Measurements from ENCODE around the gene TMEM143. TPM values are rescaled to one million over a fixed set of nuclear protein-coding genes. Genes with fewer than 3 reads are reported as not detected.

TMEM143 gene
- total and polyA plus RNA-seq, 10 of the 15 experiments (the other 5 are each of a cell fraction or from before 2014, with no cell fraction given): 1.5 to 19.5 (median 10.1) TPM

- intact Hi-C loops (cut with micrococcal nuclease; ENCODE audit: unreplicated experiment): no loop called here
- WGBS (ENCODE audit: insufficient coverage, insufficient replicate concordance, low lambda C conversion rate, missing lambda C conversion rate): 90% methylated on average over 8 of the region's 10 CpGs
- no peaks in the 10 kb centered on the region for H3K79me2 ChIP-seq (ENCODE audit: control insufficient read depth, insufficient read depth, low read length)
- no peaks in the 10 kb centered on the region for H3K27me3 ChIP-seq (replicated peaks in 1 of 2; ENCODE audit: control insufficient read depth in 2 of 2, insufficient read depth in 2 of 2, low read length in 1 of 2)
- no TSS peak for BruUV-seq (replicated peaks)
- H3K9ac ChIP-seq (ENCODE audit: control insufficient read depth, insufficient read depth, low read length): no peak overlapping the region
- no peaks in the 10 kb centered on the region for H4K20me1 ChIP-seq (ENCODE audit: control insufficient read depth, insufficient read depth)
- H3K9me3 ChIP-seq (replicated peaks; ENCODE audit: control insufficient read depth, insufficient read depth, low read length): no peaks in the 10 kb centered on the region
- no peak overlapping the region for H2AFZ ChIP-seq (ENCODE audit: control insufficient read depth, low read depth, low read length)
- DNase-seq (ENCODE audit: low read depth, low spot score): no peak
- POLR2A ChIA-PET: interaction anchor here (0.5 to 1.0 kb wide), 3 partner anchors 10 to 785 kb away, joined by 3 read pairs; no protein-coding TSS in a partner anchor
- CTCF ChIA-PET: interaction anchor here (0.6 to 1.3 kb wide), 3 partner anchors 22 to 267 kb away, joined by 3 to 4 read pairs (median 4); partner anchors contain the start of gene KDELR1
- FAIRE-seq: no peak
- ATAC-seq: no peak
- SMC1A ChIA-PET (ENCODE audit: uncharacterized antibody, unreplicated experiment): interaction anchor here (1.5 kb wide), 1 partner anchor 23 kb away, joined by 3 read pairs; no protein-coding TSS in a partner anchor
- H3K4me3 ChIP-seq: no peak overlapping the region
- RAD21 ChIA-PET (ENCODE audit: unreplicated experiment): interaction anchor here (1.4 to 2.1 kb wide), 2 partner anchors 9 to 20 kb away, joined by 4 to 13 read pairs; a partner anchor contains a TSS
- peaks cover 0 to 2% of the 10 kb centered on the region in 2 experiments; a peak in 3 of 4 replicates for H3K36me3 ChIP-seq (ENCODE audit: control insufficient read depth in 2 of 2, insufficient read depth in 2 of 2, low read length in 1 of 2)
- H3K27ac ChIP-seq (ENCODE audit: control insufficient read depth, insufficient read depth): no peak overlapping the region
- in situ Hi-C loops (cut with MboI): no loop called here
- H3K4me2 ChIP-seq (ENCODE audit: control insufficient read depth, insufficient read depth): no peak overlapping the region
- H3K4me1 ChIP-seq (ENCODE audit: control insufficient read depth, insufficient read depth, low read length): no peaks in the 10 kb centered on the region
- TF ChIP-seq JUNB (IDR thresholded peaks at IDR 0.05) (no peak), ZBTB11 (CRISPR knock-in tag; IDR thresholded peaks at IDR 0.05) (no peak), ZBED1 (IDR thresholded peaks at IDR 0.05; ENCODE audit: borderline replicate concordance) (no peak), SIN3A (IDR thresholded peaks at IDR 0.05; ENCODE audit: low read depth, low read length) (no peak), CEBPB (IDR thresholded peaks at IDR 0.05; ENCODE audit: borderline replicate concordance in 1 of 2, low read depth in 2 of 2, low read length in 2 of 2) (no peak), SRF (IDR thresholded peaks at IDR 0.05; ENCODE audit: low read depth in 2 of 2, low read length in 2 of 2) (no peak), BHLHE40 (IDR thresholded peaks at IDR 0.05; ENCODE audit: borderline replicate concordance in 1 of 2, low read depth in 2 of 2, low read length in 1 of 2) (no peak), SMC3 (IDR thresholded peaks at IDR 0.05; ENCODE audit: borderline replicate concordance, low read length) (no peak), TAF1 (IDR thresholded peaks at IDR 0.05; ENCODE audit: borderline replicate concordance, low read depth, low read length) (no peak), IRF5 (IDR thresholded peaks at IDR 0.05; ENCODE audit: borderline replicate concordance) (no peak), ZZZ3 (IDR thresholded peaks at IDR 0.05; ENCODE audit: control insufficient read depth, insufficient read length, low read depth) (no peak), BCLAF1 (IDR thresholded peaks at IDR 0.05) (no peak), TARDBP (IDR thresholded peaks at IDR 0.05; ENCODE audit: borderline replicate concordance) (no peak)
Measured at GRCh38 chr19:48341515-48342413, 22.0 kb downstream of the TMEM143 start.

Measured in GM12878 (cell line).